Measurements from ENCODE around the gene IP6K1. TPM values are rescaled to one million over a fixed set of nuclear protein-coding genes. Genes with fewer than 3 reads are reported as not detected.
A peak's percentile ranks its signal among the peaks of the same experiment; 100 is the strongest.

IP6K1 gene
- total and polyA plus RNA-seq, 5 donors from 2014 or later = 31.6 to 61.5 (median 32.6) TPM

DNA sequence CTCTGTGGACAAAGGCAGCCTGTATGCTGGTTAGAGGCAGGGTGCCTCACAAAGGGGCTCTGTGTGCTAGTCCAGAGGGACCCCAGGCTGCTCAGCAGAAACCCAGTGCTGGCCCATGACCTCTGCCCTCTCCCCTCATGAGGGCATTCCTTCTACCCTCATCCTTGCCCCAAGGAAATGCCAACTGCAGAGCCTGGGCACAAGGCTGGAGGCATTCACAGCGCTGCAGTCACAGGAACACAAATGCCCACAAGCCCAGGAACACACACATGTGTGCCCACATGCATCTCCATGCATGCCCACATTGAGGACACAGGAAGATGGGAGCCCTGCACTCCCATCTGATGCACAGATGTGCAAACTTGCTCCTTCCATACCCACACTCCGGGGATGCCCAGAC is 20.5 kb upstream of the IP6K1 start:
- H3K36me3 ChIP-seq (ENCODE audit: control insufficient read depth, insufficient read depth, low read length) = peaks cover 19% of the 10 kb centered on the region
- Mint-ChIP-seq H3K4me1 (peaks cover 4 to 67% (median 12%) of the 10 kb centered on the region in 4 donors), H3K36me3 (peaks cover 18% of the 10 kb centered on the region), H3K27me3 (peaks cover 9% of the 10 kb centered on the region), H3K9me3 (no peaks in the 10 kb centered on the region), H3K4me3 (peak overlapping the region in 2 of 4 donors; percentile 5 to 63), H3K27ac (peak overlapping the region; percentile 62 to 85 (median 82))
- no peak for ATAC-seq (ENCODE audit: low read depth in 2 of 2)
- no peaks in the 10 kb centered on the region for H3K27me3 ChIP-seq (ENCODE audit: control insufficient read depth, insufficient read depth, low read length)
- H3K4me1 ChIP-seq (ENCODE audit: control insufficient read depth, insufficient read depth, low read length, poor library complexity, severe bottlenecking) = peaks cover 41% of the 10 kb centered on the region
- DNase-seq = no peak
- H3K4me3 ChIP-seq (ENCODE audit: low read depth, low read length) = no peak overlapping the region
- H3K27ac ChIP-seq (ENCODE audit: insufficient read depth, low read length, poor library complexity, severe bottlenecking) = no peak overlapping the region
- H3K9me3 ChIP-seq (ENCODE audit: control insufficient read depth in 2 of 2, low read length in 2 of 2) = no peaks in the 10 kb centered on the region

DNA sequence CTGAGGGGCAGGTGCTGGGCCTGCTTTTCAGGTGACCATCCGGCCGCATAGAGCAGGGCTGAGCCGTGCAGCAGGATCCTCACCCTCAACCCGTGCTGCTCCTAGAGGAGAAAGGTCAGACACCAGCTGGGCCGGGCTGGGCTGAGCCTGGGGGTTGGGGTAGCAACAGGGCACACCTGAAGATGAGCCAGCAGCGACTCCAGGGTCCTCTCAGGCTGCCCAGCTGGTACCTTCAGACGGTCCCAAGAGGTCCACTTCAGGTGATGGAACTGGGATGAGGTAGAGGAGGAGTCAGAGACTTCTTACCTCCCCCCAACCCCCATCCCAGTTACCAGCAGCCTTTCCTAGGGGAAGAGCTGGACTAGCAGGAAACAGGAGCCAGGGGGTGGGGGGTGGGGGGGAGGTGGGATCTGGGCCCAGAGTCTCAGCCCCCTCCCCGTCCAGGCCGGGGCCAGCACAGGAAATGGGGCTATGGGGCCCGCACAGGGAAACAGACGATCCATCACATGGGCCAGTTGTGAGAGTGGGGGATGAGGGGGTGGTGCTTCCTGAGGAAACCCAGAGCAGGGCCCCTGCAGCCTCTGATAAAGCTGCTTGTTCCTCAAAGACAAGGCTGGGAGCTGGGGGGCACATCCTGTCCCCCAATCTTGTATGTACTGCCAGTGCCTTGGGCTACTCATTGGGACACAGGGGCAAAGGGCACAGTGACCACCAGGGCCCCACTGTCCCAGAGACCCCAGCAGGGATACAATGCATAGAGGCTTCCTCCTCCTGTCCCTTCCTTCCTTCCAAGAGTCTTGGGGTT is 19.8 kb upstream of the IP6K1 start:
- H3K9me3 ChIP-seq (ENCODE audit: control insufficient read depth in 2 of 2, low read length in 2 of 2) = no peaks in the 10 kb centered on the region
- no peaks in the 10 kb centered on the region for H3K27me3 ChIP-seq (ENCODE audit: control insufficient read depth, insufficient read depth, low read length)
- Mint-ChIP-seq H3K27ac (peak overlapping the region; percentile 62 to 85 (median 82)), H3K9me3 (peaks cover 0 to 1% (median 0%) of the 10 kb centered on the region in 7 donors), H3K4me1 (peaks cover 4 to 60% (median 12%) of the 10 kb centered on the region in 4 donors), H3K36me3 (peaks cover 14% of the 10 kb centered on the region), H3K27me3 (peaks cover 14% of the 10 kb centered on the region), H3K4me3 (no peak overlapping the region)
- DNase-seq (peak in 1 of 3 donors; percentile 48), ATAC-seq (ENCODE audit: low read depth in 2 of 2) (no peak)
- H3K4me3 ChIP-seq (ENCODE audit: low read depth, low read length) = no peak overlapping the region
- peaks cover 41% of the 10 kb centered on the region for H3K4me1 ChIP-seq (ENCODE audit: control insufficient read depth, insufficient read depth, low read length, poor library complexity, severe bottlenecking)
- H3K36me3 ChIP-seq (ENCODE audit: control insufficient read depth, insufficient read depth, low read length) = peaks cover 16% of the 10 kb centered on the region
- peak overlapping the region; percentile 33 for H3K27ac ChIP-seq (ENCODE audit: insufficient read depth, low read length, poor library complexity, severe bottlenecking)

DNA sequence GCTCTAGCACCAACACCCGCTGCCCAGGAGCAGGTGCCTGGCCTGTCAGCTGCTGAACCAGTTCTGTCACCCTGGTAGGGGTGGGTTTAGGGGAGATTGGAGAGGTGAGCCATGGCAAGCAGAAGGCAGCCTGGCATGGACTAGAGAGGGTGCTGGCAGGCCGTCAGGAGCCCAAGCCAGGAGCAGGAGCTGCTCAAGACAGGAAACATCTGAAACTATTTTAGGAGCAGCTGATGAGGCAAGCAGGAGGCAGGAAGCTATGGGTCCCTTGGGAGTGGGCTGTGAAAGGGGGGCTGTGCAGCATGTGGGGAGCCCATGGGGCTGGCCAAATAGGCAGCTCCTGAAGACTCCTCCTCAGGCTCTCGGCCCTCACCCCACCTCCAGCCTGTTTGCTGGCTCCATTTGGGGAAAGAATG is 19.0 kb upstream of the IP6K1 start:
- peaks cover 0 to 1% (median 0%) of the 10 kb centered on the region in 7 donors for H3K9me3 Mint-ChIP-seq
- no peak for DNase-seq
- no peak overlapping the region for H3K4me3 ChIP-seq (ENCODE audit: low read depth, low read length)
- no peaks in the 10 kb centered on the region for H3K27me3 ChIP-seq (ENCODE audit: control insufficient read depth, insufficient read depth, low read length)
- H3K4me3 Mint-ChIP-seq = peak overlapping the region; percentile 59 to 89 (median 82)
- H3K27me3 Mint-ChIP-seq = peaks cover 18% of the 10 kb centered on the region
- ATAC-seq (ENCODE audit: low read depth in 2 of 2) = no peak
- peaks cover 10% of the 10 kb centered on the region for H3K36me3 Mint-ChIP-seq
- peaks cover 4 to 56% (median 12%) of the 10 kb centered on the region in 4 donors for H3K4me1 Mint-ChIP-seq
- peak overlapping the region; percentile 75 to 86 (median 82) for H3K27ac Mint-ChIP-seq
- peak overlapping the region; percentile 33 for H3K27ac ChIP-seq (ENCODE audit: insufficient read depth, low read length, poor library complexity, severe bottlenecking)
- no peaks in the 10 kb centered on the region for H3K9me3 ChIP-seq (ENCODE audit: control insufficient read depth in 2 of 2, low read length in 2 of 2)
- H3K4me1 ChIP-seq (ENCODE audit: control insufficient read depth, insufficient read depth, low read length, poor library complexity, severe bottlenecking) = peaks cover 41% of the 10 kb centered on the region
- peaks cover 14% of the 10 kb centered on the region for H3K36me3 ChIP-seq (ENCODE audit: control insufficient read depth, insufficient read depth, low read length)

DNA sequence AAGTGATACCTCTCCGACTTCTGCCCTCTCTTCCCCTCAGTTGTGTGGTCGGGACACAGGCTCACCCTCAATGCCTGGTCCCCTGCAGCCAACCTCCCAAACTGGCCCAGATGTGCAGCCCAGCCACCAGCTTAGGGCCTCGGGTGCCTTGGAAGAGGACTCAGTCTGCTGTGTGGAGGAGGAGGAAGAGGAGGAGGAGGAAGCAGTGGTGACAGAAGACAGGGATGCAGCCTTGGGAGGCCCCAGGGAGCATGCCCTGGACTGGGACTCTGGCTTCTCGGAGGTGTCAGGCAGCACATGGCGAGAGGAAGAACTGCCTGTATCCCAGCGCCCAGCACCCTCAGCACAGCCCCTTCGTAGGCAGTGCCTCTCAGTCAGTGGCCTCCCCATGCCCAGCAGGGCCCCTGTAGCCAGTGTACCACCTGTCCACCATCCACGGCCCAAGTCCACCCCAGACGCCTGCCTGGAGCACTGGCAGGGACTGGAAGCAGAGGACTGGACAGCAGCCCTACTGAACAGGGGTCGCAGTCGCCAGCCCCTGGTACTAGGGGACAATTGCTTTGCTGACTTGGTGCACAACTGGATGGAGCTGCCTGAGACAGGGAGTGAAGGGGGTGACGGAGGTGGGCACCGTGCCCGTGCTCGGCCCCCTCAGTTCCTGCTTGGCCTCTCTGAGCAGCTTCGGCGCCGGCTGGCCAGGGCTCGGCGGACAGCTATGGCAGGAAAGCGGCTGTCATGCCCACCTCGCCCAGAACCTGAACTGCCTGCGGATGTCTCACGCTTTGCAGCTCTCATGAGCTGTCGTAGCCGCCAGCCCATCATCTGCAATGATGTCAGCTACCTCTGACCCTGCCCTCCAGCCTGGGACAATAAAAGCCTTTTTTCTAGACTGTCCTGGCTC is 18.0 kb upstream of the IP6K1 start:
- H3K4me3 Mint-ChIP-seq = peak overlapping the region; percentile 89 to 92 (median 92)

DNA sequence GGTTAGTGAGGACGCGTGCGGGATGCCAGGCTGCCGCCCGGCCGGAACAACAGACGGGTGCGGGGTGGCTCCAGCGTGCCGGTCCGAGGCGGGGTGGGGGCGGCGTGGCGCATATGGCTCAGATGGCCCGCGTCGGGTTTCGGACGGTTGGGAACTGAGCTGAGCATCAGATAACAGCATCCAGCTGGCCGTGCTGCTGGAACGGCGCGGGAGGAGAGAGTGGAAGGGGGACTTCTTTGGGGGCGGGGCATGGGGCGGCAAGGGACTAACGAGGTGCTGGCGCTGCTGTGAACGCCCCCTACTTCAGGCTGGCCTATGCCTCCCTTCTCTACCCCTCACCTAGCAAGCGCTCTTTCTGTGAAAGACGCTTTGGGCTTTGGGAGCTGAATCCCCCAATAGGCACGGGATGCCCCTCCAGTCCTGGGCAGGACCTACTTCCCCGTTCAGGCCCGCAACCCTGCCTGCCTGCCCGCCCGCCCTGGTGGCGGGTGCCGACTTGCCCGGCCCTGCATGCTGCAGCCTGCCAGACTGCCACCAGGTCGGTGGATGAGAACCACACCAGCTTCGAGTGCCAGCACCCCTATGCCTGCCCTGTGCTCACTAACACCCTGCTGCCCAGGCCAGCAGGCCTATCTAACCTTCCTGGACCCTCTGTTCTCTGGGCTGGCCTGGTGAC is 17.3 kb upstream of the IP6K1 start:
- Mint-ChIP-seq H3K4me1 (peaks cover 4 to 52% (median 10%) of the 10 kb centered on the region in 4 donors), H3K9me3 (peaks cover 0 to 1% (median 0%) of the 10 kb centered on the region in 7 donors), H3K4me3 (peak overlapping the region; percentile 89 to 92 (median 92)), H3K27me3 (peaks cover 26% of the 10 kb centered on the region), H3K36me3 (no peaks in the 10 kb centered on the region), H3K27ac (peak overlapping the region; percentile 26 to 42 (median 32))
- Histone ChIP-seq H3K27ac (ENCODE audit: insufficient read depth, low read length, poor library complexity, severe bottlenecking) (peak overlapping the region; percentile 78), H3K4me3 (ENCODE audit: low read depth, low read length) (no peak overlapping the region), H3K27me3 (ENCODE audit: control insufficient read depth, insufficient read depth, low read length) (no peaks in the 10 kb centered on the region), H3K9me3 (ENCODE audit: control insufficient read depth in 2 of 2, low read length in 2 of 2) (no peaks in the 10 kb centered on the region), H3K36me3 (ENCODE audit: control insufficient read depth, insufficient read depth, low read length) (peaks cover 3% of the 10 kb centered on the region), H3K4me1 (ENCODE audit: control insufficient read depth, insufficient read depth, low read length, poor library complexity, severe bottlenecking) (peaks cover 41% of the 10 kb centered on the region)
- ATAC-seq (ENCODE audit: low read depth in 2 of 2) (peak; percentile 13 to 25), DNase-seq (peak; percentile 45 to 58 (median 47))

More for the DNA sequence above, 18.0 kb upstream of the IP6K1 start:
- H3K4me1 ChIP-seq (ENCODE audit: control insufficient read depth, insufficient read depth, low read length, poor library complexity, severe bottlenecking) = peaks cover 41% of the 10 kb centered on the region
- peaks cover 23% of the 10 kb centered on the region for H3K27me3 Mint-ChIP-seq
- H3K9me3 Mint-ChIP-seq = peaks cover 0 to 1% (median 0%) of the 10 kb centered on the region in 7 donors
- H3K36me3 Mint-ChIP-seq = peaks cover 3% of the 10 kb centered on the region
- peak overlapping the region; percentile 32 to 82 (median 75) for H3K27ac Mint-ChIP-seq
- DNase-seq (no peak), ATAC-seq (ENCODE audit: low read depth in 2 of 2) (no peak)
- H3K4me3 ChIP-seq (ENCODE audit: low read depth, low read length) = no peak overlapping the region
- H3K9me3 ChIP-seq (ENCODE audit: control insufficient read depth in 2 of 2, low read length in 2 of 2) = no peaks in the 10 kb centered on the region
- peaks cover 4 to 54% (median 10%) of the 10 kb centered on the region in 4 donors for H3K4me1 Mint-ChIP-seq
- H3K27ac ChIP-seq (ENCODE audit: insufficient read depth, low read length, poor library complexity, severe bottlenecking) = no peak overlapping the region
- no peaks in the 10 kb centered on the region for H3K27me3 ChIP-seq (ENCODE audit: control insufficient read depth, insufficient read depth, low read length)
- peaks cover 6% of the 10 kb centered on the region for H3K36me3 ChIP-seq (ENCODE audit: control insufficient read depth, insufficient read depth, low read length)

DNA sequence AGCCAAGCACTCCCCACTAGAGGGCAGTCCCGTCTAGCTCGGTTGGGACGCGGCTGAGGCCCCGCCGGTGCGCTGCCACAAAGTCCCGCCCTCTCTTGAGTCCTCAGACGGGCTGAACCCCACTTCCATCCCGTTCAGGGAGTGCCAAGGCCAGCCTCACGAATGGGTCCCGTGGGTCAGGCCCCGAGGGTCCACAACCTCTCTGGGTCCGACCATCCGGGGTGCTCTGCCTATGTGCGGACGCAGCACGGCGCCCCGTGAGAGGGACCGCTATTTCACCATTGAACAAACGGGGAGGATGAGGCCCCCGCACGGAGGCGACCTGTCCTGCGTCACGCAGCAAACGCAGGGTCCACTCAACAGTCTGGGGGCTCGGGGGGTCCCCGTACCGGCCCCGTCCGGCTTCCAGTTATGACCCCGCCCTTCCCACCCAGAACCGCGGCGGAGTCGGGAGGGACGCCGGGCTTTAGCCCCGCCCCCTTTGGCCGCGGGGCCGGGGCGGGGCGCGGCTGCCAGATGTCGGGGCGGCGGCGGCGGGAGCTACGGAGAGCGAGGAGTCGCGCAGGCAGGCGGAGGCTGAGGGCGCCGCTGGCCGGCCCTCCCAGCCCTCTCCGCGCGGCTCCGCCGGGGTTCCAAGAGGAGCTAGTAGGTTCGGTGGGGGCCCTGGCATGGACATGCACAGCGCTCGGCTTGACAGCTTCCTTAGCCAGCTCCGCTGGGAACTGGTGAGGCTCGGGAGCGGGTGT is 16.6 kb upstream of the IP6K1 start, which contains the start of gene INKA1:
TSS of gene INKA1 (plus strand) at position 543 of the 746 bp plus-strand sequence. CDS start at position 675, 132 bp downstream.
- Histone ChIP-seq H3K36me3 (ENCODE audit: control insufficient read depth, insufficient read depth, low read length) (peaks cover 3% of the 10 kb centered on the region), H3K4me1 (ENCODE audit: control insufficient read depth, insufficient read depth, low read length, poor library complexity, severe bottlenecking) (peaks cover 39% of the 10 kb centered on the region), H3K27me3 (ENCODE audit: control insufficient read depth, insufficient read depth, low read length) (no peaks in the 10 kb centered on the region), H3K4me3 (ENCODE audit: low read depth, low read length) (peak within 1 kb of the TSS; percentile 57), H3K27ac (ENCODE audit: insufficient read depth, low read length, poor library complexity, severe bottlenecking) (peak within 1 kb of the TSS; percentile 78), H3K9me3 (ENCODE audit: control insufficient read depth in 2 of 2, low read length in 2 of 2) (no peaks in the 10 kb centered on the region)
- H3K36me3 Mint-ChIP-seq = no peaks in the 10 kb centered on the region
- peak within 1 kb of the TSS; percentile 89 to 92 (median 92) for H3K4me3 Mint-ChIP-seq
- H3K9me3 Mint-ChIP-seq = peaks cover 0 to 1% (median 0%) of the 10 kb centered on the region in 7 donors
- peaks cover 4 to 45% (median 10%) of the 10 kb centered on the region in 4 donors for H3K4me1 Mint-ChIP-seq
- peak within 1 kb of the TSS; percentile 91 to 96 (median 92) for H3K27ac Mint-ChIP-seq
- H3K27me3 Mint-ChIP-seq = peaks cover 32% of the 10 kb centered on the region
- DNase-seq (peak; percentile 80 to 90 (median 88)), ATAC-seq (ENCODE audit: low read depth in 2 of 2) (peak; percentile 87 to 89)
